Measurements from ENCODE around the gene CDK6. TPM values are rescaled to one million over a fixed set of nuclear protein-coding genes. Genes with fewer than 3 reads are reported as not detected.

Gene CDK6
- total RNA-seq, 1 experiment from 2014 or later, result 10.5 TPM

DNA sequence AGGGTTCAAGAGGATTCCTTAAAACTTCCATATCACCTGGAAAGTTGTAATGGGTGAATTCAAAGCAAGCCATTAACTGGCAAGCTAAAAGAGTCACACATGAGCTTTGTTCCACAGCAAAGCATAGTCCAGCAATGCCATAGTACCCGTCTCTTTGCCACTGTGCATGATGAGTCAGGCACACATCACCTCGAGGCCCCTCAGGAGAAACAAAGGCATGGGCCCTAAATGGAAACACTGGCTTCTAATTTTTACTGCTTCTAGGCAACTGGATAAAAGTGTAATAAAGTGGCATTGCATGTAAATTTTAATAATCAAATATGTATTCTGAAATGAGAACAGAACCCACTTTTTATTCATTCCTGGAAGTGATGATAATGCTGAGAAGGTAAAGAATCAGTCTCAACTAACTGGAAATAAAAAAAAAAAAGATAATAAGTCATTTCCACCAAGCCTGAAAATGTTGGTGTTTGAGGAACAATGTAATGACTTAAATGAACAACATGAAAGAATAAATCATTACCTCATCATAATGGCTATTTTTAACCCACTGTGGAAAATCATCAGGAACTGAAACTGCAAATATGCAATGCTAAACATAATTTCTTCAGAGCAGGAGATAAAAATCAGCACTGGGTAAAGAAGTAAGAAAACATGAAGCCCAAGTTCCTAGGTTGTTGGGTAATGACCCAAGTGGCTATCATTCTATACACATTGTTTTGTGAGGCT lies 104.9 kb downstream of the CDK6 start:
- TF ChIP-seq, protein P1, sequence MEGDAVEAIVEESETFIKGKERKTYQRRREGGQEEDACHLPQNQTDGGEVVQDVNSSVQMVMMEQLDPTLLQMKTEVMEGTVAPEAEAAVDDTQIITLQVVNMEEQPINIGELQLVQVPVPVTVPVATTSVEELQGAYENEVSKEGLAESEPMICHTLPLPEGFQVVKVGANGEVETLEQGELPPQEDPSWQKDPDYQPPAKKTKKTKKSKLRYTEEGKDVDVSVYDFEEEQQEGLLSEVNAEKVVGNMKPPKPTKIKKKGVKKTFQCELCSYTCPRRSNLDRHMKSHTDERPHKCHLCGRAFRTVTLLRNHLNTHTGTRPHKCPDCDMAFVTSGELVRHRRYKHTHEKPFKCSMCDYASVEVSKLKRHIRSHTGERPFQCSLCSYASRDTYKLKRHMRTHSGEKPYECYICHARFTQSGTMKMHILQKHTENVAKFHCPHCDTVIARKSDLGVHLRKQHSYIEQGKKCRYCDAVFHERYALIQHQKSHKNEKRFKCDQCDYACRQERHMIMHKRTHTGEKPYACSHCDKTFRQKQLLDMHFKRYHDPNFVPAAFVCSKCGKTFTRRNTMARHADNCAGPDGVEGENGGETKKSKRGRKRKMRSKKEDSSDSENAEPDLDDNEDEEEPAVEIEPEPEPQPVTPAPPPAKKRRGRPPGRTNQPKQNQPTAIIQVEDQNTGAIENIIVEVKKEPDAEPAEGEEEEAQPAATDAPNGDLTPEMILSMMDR (conservative IDR thresholded peaks at IDR 0.05; ENCODE audit: low read depth, low read length), result no peak
- TF ChIP-seq EZH2 (IDR thresholded peaks at IDR 0.05; ENCODE audit: borderline replicate concordance, low read depth, low read length, poor library complexity, severe bottlenecking), result no peak
- intact Hi-C loops (cut with micrococcal nuclease; ENCODE audit: unreplicated experiment), result no loop called here
- H3K4me3 ChIP-seq (ENCODE audit: low read depth, low read length, poor library complexity, severe bottlenecking), result no peak overlapping the region
- no peaks in the 10 kb centered on the region for H3K36me3 ChIP-seq (ENCODE audit: insufficient read depth, low read length, poor library complexity, severe bottlenecking)
- no peak for DNase-seq (ENCODE audit: low spot score)
- no peak overlapping the region for H3K27ac ChIP-seq (ENCODE audit: low read depth, low read length, poor library complexity, severe bottlenecking)
- ChIA-PET POLR2A (ENCODE audit: low non-redundant PET) (no interaction called here), CTCF (no interaction called here)
- no peaks in the 10 kb centered on the region for H3K9me3 ChIP-seq (ENCODE audit: low read depth, low read length, poor library complexity, severe bottlenecking)
- H3K4me1 ChIP-seq (ENCODE audit: insufficient read depth, low read length, poor library complexity, severe bottlenecking), result peaks cover 10% of the 10 kb centered on the region
- BruUV-seq (replicated peaks), result no TSS peak
- no peaks in the 10 kb centered on the region for H3K27me3 ChIP-seq (replicated peaks; ENCODE audit: insufficient read depth, low read depth, low read length, poor library complexity)

DNA sequence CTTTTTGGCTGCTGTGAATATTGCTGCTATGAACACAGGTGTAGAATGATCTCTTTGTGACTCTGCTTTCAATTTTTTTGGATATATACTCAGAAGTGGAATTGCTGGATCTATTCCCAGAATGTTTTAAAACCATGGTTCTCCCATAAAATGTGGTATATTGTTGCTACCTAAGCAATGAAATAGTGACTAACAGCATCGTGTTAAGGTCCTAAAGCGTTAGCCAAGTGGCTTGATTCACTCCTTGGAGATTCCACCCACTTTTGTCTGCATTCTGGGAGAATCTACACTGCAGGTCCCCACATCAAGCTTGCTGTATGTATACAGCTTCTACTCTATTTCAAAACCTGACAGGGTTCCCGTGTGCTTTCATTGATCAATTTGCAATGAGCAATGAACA lies 105.6 kb downstream of the CDK6 start:
- Histone ChIP-seq H3K9me3 (ENCODE audit: low read depth, low read length, poor library complexity, severe bottlenecking) (no peaks in the 10 kb centered on the region), H3K36me3 (ENCODE audit: insufficient read depth, low read length, poor library complexity, severe bottlenecking) (no peaks in the 10 kb centered on the region), H3K27ac (ENCODE audit: low read depth, low read length, poor library complexity, severe bottlenecking) (no peak overlapping the region), H3K4me1 (ENCODE audit: insufficient read depth, low read length, poor library complexity, severe bottlenecking) (peaks cover 10% of the 10 kb centered on the region), H3K27me3 (replicated peaks; ENCODE audit: insufficient read depth, low read depth, low read length, poor library complexity) (no peaks in the 10 kb centered on the region), H3K4me3 (ENCODE audit: low read depth, low read length, poor library complexity, severe bottlenecking) (no peak overlapping the region)
- intact Hi-C loops (cut with micrococcal nuclease; ENCODE audit: unreplicated experiment), result no loop called here
- TF ChIP-seq, protein P1 (conservative IDR thresholded peaks at IDR 0.05; ENCODE audit: low read depth, low read length), result no peak
- no peak for TF ChIP-seq EZH2 (IDR thresholded peaks at IDR 0.05; ENCODE audit: borderline replicate concordance, low read depth, low read length, poor library complexity, severe bottlenecking)
- ChIA-PET POLR2A (ENCODE audit: low non-redundant PET) (no interaction called here), CTCF (no interaction called here)
- no TSS peak for BruUV-seq (replicated peaks)
- DNase-seq (ENCODE audit: low spot score), result no peak

DNA sequence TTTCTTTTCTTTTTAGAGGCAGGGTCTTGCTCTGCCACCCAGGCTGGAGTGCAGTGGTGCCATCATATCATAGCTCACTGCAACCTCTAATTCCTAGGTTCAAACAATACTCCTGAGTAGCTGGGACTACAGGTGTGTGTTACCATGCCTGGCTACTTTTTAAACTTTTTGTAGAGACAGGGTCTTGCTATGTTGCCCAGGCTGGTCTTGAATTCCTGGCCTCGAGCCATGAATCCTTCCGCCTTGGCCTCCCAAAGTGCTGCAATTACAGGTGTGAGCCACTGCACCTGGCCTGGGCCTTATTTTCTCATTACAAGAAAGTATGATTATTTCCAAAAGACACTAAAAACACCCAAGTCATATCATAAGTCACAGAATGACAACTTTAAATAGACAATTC lies 106.6 kb downstream of the CDK6 start:
- CTCF ChIA-PET, result no interaction called here
- no peak for DNase-seq (ENCODE audit: low spot score)
- intact Hi-C loops (cut with micrococcal nuclease; ENCODE audit: unreplicated experiment), result no loop called here
- Histone ChIP-seq H3K4me1 (ENCODE audit: insufficient read depth, low read length, poor library complexity, severe bottlenecking) (peaks cover 12% of the 10 kb centered on the region), H3K36me3 (ENCODE audit: insufficient read depth, low read length, poor library complexity, severe bottlenecking) (no peaks in the 10 kb centered on the region), H3K9me3 (ENCODE audit: low read depth, low read length, poor library complexity, severe bottlenecking) (no peaks in the 10 kb centered on the region), H3K27me3 (replicated peaks; ENCODE audit: insufficient read depth, low read depth, low read length, poor library complexity) (no peaks in the 10 kb centered on the region), H3K4me3 (ENCODE audit: low read depth, low read length, poor library complexity, severe bottlenecking) (no peak overlapping the region), H3K27ac (ENCODE audit: low read depth, low read length, poor library complexity, severe bottlenecking) (no peak overlapping the region)
- no TSS peak for BruUV-seq (replicated peaks)
- TF ChIP-seq, protein P1 (conservative IDR thresholded peaks at IDR 0.05; ENCODE audit: low read depth, low read length), result no peak
- TF ChIP-seq EZH2 (IDR thresholded peaks at IDR 0.05; ENCODE audit: borderline replicate concordance, low read depth, low read length, poor library complexity, severe bottlenecking), result no peak
- POLR2A ChIA-PET (ENCODE audit: low non-redundant PET), result interaction anchor here (0.6 kb wide), 1 partner anchor 144 kb away, joined by 4 read pairs; no protein-coding TSS in a partner anchor

Data from A673 (cell line).